NB4 (cell line): Measurements from ENCODE around the gene INMT.

Experiments used
- DNase-seq: peaks from one replicate; pipeline ENCODE4 v3.0.0; 2010; ENCODE audit warnings: low read depth
- H3K4me3 ChIP-seq: one replicate; pipeline ENCODE4 v1.5.1; 2011; ENCODE audit warnings: mild to moderate bottlenecking, low read depth, low read length, moderate library complexity
- CTCF ChIP-seq: IDR thresholded peaks from one replicate; pipeline ENCODE4 v1.5.1; 2012; ENCODE audit warnings: low read depth, low read length
- MAX ChIP-seq: IDR thresholded peaks from 2 replicates; pipeline ENCODE4 v1.6.1; 2011; ENCODE audit warnings: low read depth, low read length
- MYC ChIP-seq: IDR thresholded peaks from 2 replicates; pipeline ENCODE4 v1.6.1; 2011; ENCODE audit warnings: low read depth, low read length
- POLR2A ChIP-seq: IDR thresholded peaks from 2 replicates; pipeline ENCODE4 v1.6.1; 2011; ENCODE audit warnings: mild to moderate bottlenecking; ENCODE audit not compliant: insufficient read length; ENCODE audit errors: extremely low read depth

INMT gene

GRCh38 chr7:30791114-30791513 lies 39.2 kb downstream of the INMT start:
- TF ChIP-seq MAX (no peak), MYC (no peak), CTCF (no peak), POLR2A (no peak)
- DNase-seq = no peak
- no peak overlapping the region for H3K4me3 ChIP-seq

GRCh38 chr7:30795161-30795948 lies 43.4 kb downstream of the INMT start:
- peak; percentile 41 for DNase-seq
- TF ChIP-seq MAX (no peak), POLR2A (no peak), CTCF (no peak), MYC (no peak)
- H3K4me3 ChIP-seq = no peak overlapping the region

- H3K4me3 ChIP-seq = no peak overlapping the region
- no peak for DNase-seq
- TF ChIP-seq CTCF (no peak), POLR2A (no peak)
Measured at GRCh38 chr7:30796105-30796869, 44.4 kb downstream of the INMT start.

- no peak overlapping the region for H3K4me3 ChIP-seq
- TF ChIP-seq MYC (no peak), MAX (no peak), POLR2A (no peak), CTCF (no peak)
- DNase-seq = no peak
Measured at GRCh38 chr7:30797176-30798040, 45.5 kb downstream of the INMT start.

GRCh38 chr7:30799206-30799975 lies 47.5 kb downstream of the INMT start:
- H3K4me3 ChIP-seq = no peak overlapping the region
- peak; percentile 17; the same call in 1 of the 2 replicates for TF ChIP-seq MYC
- TF ChIP-seq POLR2A = no peak
- DNase-seq = peak; percentile 90
